G401.6 (cell line): ENCODE results near the gene PLCB3.

Source experiments
- FAIRE-seq: peaks from 2 replicates; lab custom pipeline; 2012; peaks lifted over from hg19 to GRCh38; lab: Jason Lieb, UNC

PLCB3 gene

DNA sequence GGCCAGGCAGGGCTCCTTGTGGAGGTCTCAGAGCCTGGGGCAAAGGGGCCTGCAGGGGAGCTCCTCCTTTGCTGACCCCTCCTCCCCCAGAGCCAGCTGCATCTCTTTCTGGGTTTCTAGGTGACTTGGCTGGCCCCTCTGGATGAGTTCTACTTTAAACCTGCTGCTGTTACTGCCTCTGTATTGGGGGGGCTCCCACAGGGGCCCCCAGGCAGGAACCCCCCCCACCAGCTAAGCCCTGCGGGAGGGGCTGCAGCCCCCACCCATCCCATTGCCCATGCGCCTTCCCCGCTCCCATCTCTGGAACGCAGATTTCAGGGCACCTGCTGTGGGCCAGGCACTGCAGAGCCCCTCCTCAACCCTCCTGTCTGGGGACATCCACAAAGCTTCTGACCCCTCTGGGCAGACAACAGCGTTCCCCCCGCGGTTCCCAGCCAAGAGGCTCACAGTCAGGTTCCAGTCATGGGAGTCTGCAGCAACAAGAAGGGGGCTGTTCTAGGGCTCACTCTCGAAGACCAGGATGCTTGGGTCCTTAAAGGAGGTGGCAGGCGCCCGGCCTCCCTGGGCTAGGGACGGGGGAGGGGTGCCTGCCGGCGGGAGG is 815 bp upstream of the PLCB3 start:
- no peak for FAIRE-seq

DNA sequence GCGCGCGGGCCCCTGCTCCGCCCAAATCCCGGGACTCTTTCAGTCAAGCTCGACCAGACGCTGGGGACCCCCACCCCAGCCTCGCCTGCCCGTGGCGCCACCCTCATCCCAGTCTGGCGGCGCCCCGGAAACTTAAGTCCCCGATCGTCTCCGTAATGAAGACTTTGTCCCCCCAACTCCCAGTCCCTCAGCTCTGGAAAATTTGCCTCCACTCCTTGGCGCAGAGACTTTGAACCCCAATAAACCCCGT is 348 bp downstream of the PLCB3 start:
- no peak for FAIRE-seq

DNA sequence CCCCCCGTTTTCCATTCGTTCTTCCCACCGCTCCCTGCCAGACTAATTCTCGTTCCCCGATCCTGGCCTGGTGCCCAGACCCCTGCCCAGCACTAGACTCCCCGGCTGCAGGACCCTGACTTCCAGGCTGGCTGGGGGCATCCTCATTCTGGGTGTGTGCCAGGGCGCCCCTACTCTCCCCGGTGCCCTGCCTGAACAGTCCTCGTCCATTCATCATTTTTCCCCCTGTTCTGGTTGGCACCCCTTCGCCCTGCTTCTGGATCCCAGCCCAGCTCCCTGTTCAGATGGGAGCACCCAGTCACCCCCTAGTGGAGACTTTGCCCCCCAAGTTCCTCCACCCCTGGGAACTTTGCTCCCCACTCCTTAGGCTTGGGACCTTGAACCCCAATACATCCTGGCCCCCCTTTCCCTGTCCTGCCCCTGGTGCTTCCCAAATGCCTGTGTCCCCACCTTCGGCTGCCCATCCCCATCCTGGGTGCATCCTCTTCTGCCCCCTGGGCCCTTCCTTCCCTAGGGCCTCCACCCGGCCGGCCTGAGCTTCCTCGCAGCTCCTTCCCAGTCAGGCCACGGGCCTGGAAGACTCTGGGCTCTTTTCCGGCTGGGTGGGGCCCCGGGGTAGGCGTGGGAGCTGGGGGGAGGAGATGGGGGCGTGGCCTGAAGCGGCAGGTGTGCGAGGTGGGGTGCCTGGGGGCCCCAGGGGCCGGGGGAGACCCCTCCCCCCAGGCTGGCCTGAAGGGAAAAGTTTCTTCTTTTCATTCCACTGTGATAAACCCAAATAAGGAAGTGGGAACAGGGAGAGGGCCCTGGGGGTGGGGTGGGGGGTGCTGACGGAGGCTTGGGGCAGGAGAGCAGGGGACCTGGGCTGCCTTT is 908 bp downstream of the PLCB3 start:
- FAIRE-seq: no peak

DNA sequence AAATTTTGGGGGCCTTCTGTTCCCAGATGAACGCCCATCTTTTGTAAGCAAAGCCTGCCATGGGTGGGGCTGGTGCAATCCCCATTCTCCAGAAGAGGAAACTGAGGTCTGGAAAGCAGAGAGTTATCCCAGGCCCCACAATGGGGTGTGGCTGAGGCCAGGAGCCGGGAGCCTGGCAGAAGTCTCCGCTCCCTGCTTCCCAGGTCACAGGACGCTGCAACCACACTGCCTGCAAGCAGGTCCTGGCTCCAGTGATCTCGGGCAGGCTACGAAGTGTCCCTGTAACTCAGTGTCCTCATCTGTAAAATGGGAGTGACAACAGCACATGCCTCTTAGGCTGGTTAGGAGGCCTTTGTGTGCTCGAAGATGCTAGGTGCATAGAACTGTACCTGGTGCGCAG is 1.7 kb downstream of the PLCB3 start:
- FAIRE-seq: no peak

DNA sequence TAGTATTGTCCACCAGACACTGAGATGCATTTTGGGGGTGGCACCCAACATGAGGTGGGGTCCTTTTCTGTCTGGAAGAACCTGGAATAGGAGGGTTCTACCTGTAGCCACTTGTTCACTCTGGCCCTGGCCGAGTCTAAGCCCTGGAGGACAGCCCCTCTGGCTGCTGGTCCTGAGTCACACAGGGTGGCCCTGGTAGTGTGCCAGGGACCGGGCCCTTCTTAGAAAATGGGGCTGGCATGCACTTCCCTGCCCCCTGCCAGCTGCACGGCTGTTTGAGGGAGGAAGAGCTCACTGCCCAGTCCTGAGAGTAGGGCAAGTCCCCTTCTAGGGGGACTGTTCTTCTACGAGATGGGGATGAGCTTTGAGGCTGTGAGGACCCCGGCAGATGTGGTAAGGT is 2.2 kb downstream of the PLCB3 start:
- no peak for FAIRE-seq

DNA sequence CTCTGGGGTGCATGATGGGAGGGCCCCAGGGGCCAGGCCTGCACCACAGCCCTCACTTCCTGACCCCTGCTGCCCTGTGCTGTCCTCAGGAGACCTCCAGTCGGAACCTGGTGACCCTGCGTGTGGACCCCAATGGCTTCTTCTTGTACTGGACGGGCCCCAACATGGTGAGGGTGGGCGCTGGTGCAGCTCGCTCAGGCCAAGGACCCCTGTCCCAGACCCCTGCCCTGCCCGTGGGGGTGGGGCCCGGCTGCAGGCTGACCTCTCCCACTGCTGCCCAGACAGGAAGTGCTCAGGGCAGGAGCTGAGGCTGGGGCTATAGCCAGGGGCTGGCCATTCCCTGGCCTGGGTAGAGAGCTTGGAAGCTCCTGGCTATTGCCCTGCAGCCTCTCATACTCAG is 3.0 kb downstream of the PLCB3 start:
- FAIRE-seq: no peak

DNA sequence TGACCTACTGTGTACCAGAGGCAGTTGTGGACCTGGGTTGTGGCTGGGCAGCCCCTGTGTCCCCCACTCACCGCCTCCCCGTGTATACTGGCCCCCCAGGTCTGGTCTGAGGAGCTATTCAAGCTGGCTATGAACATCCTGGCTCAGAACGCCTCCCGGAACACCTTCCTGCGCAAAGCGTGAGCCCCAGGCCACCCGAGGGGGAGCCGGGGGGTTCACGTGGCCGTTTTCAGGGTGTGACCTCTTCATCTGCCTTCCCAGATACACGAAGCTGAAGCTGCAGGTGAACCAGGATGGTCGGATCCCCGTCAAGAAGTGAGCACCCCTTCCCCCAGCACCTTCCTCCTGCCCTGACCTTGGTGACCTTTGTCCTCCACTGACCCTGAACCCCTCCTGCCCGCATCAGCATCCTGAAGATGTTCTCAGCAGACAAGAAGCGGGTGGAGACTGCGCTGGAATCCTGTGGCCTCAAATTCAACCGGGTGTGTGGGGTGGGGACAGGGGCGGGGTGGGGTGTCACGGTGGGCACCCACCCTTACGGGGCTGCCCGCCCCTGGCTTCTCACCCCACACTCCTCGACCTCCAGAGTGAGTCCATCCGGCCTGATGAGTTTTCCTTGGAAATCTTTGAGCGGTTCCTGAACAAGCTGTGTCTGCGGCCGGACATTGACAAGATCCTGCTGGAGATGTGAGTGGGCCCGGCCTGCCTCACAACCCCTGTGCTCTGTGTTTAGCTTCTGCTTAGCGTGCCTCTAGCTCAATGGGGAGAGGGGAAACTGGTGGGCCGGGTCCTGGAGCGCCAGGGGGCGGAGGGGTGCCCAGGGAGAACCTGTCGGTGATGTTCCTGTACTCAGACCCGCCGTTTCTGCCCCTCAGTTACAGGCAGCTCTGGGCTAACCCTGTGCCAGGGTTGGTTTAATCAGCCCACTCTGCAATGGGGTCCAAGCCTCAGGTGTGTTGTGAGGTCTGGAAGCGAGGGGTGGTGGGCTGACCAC is 4.1 kb downstream of the PLCB3 start:
- no peak for FAIRE-seq

DNA sequence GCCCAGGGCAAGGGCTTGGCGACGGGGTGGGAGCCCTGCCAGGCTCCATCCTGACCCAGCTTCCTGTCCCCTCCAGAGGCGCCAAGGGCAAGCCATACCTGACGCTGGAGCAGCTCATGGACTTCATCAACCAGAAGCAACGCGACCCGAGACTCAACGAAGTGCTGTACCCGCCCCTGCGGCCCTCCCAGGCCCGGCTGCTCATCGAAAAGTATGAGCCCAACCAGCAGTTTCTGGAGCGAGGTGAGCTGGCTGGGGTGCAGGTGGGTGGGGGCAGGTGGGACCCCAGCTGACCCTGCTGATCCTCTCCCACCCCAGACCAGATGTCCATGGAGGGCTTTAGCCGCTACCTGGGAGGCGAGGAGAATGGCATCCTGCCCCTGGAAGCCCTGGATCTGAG is 5.0 kb downstream of the PLCB3 start:
- FAIRE-seq: no peak

DNA sequence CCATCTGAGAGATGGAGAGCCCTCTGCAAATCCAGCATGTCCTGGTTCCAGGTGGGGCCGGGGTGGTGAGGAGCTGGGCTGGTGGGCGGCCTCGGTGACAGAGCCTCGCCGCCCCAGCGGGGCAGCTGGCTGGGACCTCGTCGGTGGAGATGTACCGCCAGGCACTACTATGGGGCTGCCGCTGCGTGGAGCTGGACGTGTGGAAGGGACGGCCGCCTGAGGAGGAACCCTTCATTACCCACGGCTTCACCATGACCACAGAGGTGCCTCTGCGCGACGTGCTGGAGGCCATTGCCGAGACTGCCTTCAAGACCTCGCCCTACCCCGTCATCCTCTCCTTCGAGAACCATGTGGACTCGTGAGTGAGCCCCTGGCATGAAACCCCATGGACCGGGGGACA is 7.0 kb downstream of the PLCB3 start:
- no peak for FAIRE-seq

DNA sequence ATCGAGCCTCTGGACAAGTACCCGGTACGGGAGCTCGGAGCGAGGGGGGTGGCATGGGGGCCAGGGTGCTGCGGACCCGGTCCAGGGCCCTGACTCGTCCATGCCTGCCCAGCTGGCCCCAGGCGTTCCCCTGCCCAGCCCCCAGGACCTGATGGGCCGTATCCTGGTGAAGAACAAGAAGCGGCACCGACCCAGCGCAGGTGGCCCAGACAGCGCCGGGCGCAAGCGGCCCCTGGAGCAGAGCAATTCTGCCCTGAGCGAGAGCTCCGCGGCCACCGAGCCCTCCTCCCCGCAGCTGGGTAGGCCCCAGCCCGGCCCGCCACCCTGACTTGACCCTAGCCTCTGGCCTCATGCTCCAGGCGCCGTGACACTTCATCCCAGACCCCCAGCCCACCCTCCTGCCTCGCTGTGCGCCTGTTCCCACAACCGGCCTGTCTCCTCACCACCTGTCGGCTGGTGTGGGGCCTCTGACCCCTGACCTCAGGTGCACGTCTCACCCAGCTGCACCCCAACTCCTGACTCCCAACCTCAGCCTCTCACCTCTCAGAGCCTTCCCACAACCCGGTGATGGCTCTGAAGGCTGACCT is 7.7 kb downstream of the PLCB3 start:
- FAIRE-seq: no peak

DNA sequence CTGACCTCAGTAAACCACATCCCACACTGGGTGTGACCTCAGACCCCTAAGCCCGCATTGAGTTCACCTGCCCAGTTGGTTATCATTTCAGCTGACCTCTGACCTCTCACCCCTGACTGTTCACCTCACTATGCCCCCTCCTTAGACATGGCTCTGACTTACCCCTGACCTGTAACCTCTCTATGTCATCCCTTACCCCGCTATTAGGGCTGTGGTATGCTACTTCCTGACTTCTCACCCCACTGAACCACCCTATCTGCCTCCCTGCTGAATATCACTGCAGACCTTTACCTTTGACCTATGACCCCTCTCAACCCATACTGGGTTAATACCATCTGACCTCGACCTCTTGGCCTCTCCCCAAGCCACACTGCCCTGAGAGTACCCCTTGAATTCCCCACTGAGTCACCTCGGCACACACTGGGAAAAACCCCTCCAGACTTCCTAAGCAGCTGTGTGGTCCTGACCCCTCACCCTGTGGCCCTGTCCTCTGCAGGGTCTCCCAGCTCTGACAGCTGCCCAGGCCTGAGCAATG is 8.3 kb downstream of the PLCB3 start:
- no peak for FAIRE-seq

DNA sequence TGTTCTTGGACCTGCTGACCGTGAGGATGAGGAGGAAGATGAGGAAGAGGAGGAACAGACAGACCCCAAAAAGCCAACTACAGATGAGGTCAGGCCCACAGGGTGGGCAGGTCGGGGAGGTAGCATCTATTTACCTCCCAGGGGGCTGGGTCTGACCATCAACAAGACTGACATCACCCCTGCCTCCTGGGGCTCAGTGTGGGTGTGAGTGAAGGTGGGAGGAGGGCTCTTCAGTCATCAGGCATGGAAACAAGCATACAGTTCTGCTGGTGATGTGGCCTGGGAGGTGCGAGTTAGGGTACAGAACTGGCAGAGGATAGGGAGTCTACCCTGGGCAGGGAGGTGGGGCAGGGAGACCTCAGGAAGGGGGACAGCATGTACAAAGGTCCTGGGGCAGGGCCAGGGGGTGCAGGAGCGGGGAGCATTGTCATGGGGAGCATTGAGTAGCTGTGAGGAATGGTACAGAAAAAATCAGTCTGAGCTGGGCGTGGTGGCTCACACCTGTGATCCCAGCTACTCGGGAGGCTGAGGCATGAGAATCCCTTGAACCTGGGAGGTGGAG is 8.9 kb downstream of the PLCB3 start:
- no peak for FAIRE-seq

DNA sequence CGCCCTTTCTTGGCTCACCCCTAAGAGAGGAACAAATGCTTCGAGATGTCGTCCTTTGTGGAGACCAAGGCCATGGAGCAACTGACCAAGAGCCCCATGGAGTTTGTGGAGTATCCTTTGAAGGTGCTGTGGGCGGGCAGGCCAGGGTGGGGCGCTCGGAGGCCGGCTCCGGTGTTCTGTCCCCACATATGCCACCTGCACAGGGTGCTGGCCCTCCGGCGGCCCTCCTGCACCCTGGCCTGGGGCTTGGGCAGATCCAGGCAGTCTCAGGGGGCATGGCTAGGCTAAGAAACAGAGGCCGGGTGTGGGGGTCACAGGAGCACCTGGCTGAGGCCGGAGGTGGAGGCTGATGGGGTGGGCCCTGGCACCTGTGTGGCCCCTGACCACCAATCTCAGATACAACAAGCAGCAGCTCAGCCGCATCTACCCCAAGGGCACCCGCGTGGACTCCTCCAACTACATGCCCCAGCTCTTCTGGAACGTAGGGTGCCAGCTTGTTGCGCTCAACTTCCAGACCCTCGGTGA is 10.3 kb downstream of the PLCB3 start:
- FAIRE-seq: no peak

DNA sequence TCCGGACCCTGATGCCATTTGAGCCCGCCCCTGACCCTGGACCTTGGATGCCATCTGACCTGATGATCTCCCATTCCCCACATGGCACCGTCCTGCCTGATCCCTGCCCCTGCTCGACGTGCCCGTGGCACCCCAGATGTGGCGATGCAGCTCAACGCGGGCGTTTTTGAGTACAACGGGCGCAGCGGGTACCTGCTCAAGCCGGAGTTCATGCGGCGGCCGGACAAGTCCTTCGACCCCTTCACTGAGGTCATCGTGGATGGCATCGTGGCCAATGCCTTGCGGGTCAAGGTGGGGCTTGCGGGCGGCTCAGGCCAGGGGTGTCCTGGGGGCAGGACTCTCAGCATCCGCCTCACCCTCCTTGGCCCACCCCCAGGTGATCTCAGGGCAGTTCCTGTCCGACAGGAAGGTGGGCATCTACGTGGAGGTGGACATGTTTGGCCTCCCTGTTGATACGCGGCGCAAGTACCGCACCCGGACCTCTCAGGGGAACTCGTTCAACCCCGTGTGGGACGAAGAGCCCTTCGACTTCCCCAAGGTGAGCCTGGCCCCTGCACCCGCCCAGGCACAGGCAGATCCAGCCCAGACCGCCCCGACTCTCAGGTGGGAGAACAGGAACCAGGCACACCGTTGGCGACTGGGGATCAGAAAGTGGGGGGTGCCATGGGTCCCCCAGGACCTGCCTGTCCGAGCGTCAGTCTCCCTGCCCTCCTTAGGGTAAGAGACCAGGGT is 11.1 kb downstream of the PLCB3 start:
- no peak for FAIRE-seq

DNA sequence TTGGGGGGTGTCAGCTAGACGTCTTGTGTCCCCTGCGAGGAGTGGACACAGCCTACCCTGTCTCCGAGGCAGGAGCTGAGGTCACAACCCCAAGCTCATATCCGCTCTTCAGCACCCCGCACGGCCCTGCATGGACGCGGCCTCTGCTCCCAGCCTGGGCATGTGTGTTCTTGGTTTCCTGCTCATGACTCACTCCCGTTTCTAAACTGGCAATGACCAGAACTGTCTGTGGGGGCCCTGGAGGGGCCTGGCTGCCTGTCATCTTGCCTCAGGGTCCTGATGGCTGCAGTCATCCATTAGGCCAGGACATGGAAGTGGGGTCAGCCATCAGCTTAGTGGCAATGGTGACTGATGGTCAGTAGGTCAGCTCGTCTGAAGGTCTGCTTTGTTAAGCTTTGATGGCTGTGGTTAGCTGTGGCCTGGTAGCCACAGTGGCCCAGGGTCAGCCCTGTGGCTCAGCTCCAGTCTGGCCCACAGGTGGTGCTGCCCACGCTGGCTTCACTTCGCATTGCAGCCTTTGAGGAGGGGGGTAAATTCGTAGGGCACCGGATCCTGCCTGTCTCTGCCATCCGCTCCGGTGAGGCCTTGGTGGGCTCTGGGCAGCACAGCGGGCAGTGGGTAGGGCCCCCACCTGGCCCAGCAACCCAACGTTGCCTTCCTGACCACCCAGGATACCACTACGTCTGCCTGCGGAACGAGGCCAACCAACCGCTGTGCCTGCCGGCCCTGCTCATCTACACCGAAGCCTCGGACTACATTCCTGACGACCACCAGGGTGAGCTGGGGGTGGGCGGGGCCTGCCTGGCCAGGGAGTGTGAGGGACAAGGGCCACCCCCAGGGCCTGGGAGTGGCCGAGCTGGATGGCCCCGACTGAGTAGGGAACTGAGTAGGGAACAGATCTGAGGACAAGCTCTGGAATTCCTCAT is 12.0 kb downstream of the PLCB3 start:
- FAIRE-seq: no peak

DNA sequence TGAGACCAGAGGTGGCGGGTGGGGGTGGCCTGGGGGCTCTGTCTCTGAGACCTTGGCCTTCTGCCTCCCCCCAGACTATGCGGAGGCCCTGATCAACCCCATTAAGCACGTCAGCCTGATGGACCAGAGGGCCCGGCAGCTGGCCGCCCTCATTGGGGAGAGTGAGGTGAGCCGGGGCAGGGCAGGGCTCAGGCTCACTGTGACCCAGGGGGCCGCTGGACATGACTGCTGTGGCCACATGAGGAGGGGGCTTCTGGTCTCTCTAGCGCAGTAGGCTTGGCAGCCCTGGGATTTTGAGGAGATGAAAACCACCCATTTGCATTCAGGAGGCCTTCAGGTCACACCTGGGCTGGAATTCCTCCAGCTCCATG is 12.6 kb downstream of the PLCB3 start:
- FAIRE-seq: no peak

DNA sequence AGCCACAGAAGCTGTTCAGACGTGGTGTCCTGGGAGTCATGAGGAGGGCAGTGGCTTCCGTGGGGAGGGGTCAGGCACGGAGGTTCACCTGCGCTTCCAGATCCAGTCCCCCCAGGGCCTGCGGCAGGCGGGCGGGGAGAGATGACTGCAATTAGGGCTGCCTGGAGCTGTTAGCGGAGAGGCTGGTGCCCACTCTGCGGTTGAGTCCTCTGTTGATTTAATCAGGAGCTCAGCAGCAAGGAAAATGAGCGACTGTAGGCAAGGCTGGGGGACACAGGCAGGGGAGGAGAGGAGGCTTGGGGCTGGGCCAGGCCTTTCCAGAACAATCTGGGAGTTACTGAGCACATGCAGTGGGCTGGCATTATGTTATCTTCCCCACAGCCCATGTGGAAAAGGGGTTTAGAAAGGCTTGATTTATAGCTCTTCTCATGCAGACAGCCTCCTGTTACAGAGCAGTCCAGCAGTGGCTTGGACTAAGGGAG is 13.1 kb downstream of the PLCB3 start:
- no peak for FAIRE-seq

DNA sequence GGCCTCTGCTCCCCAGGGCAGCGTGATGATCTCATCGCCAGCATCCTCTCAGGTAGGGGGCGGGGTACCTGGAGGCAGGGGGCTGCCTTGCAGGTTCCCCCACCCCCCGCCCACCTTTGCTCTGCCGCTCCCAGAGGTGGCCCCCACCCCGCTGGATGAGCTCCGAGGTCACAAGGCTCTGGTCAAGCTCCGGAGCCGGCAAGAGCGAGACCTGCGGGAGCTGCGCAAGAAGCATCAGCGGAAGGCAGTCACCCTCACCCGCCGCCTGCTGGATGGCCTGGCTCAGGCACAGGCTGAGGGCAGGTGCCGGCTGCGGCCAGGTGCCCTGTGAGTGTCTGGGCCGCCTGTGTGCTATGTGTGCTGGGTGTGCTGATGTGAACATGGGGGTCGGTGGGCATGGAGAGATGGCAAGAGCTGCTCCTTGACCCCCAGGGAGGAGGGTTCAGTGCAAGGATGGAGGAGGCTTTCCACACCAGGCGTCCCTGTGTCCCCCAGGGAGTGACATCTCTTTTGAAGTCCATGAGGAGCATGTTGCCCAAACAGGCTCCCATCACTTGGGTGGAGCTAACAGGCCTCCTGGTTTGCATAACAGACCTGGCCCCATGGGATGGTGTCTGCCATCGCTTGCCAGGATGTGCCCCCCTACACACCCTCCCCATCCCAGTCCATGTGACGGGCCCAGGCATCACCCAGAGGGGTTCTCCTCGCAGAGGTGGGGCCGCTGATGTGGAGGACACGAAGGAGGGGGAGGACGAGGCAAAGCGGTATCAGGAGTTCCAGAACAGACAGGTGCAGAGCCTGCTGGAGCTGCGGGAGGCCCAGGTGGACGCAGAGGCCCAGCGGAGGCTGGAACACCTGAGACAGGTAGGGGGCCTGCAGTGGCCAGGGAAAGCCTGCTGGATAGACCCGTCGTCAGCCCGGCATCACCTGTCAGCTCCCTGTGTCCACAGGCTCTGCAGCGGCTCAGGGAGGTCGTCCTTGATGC is 14.1 kb downstream of the PLCB3 start:
- no peak for FAIRE-seq

DNA sequence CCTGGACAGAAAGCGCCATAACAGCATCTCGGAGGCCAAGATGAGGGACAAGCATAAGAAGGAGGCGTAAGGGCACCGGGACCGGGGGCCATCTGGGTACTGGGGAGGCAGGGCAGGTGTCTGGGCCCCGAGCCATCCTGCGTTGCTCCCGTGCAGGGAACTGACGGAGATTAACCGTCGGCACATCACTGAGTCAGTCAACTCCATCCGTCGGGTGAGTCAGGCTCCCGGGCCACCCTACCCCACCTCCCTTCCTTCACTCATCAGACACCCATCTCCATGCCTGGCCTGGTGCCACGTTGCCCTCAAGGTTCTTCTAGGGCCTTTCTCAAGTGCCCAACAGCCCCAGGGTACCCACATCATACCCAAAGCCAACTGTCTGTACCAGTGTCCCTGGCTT is 15.0 kb downstream of the PLCB3 start:
- FAIRE-seq: no peak
